AG04449 (cell line): Measurements from ENCODE around the gene AGMO.

Source experiments
- CTCF ChIA-PET: fragments of 350-600 bp; formaldehyde crosslinking; extraction: SDS; loops from one replicate; lab custom pipeline; 2021; ENCODE audit warnings: antibody characterized with exemption; lab: Yijun Ruan, JAX
- POLR2A ChIA-PET: fragments of 400-600, 350-600 bp; formaldehyde crosslinking; extraction: SDS; loops from one replicate; lab custom pipeline; 2020; ENCODE audit warnings: antibody characterized with exemption, inconsistent platforms; lab: Yijun Ruan, JAX
- DNase-seq: peaks from one replicate; pipeline ENCODE4 v3.0.0-alpha.2; 2010; ENCODE audit warnings: low read depth, low spot score
- H3K4me3 ChIP-seq: 2 replicates; pipeline ENCODE4 v1.5.1; 2011; ENCODE audit warnings: low read depth, mild to moderate bottlenecking, control low read depth, low read length
- CTCF ChIP-seq: IDR thresholded peaks from one replicate; pipeline ENCODE4 v1.5.1; 2011; ENCODE audit warnings: mild to moderate bottlenecking, moderate library complexity, low read length, control low read depth, inconsistent platforms; ENCODE audit not compliant: insufficient read depth; ENCODE audit errors: missing control alignments

The AGMO gene

DNA sequence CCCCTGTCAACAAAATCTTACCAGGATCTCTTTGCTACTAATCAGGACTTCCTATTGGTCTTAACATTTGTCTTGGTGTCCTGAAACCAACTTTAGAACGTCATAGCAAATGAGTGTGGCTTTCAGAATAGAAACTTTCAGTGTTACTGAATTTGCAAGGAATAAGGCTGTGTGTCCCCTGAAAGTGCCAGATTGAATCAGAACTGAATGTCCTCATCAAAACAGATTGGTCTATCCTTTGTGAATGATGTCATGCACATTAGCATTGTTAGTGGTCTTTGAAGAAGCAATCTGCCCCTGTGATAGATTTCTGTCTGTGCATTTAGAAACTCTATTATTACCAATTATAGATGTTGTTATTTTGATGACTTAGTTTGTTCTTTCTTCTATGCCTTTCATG is 119.9 kb downstream of the AGMO start:
- ChIA-PET CTCF (no interaction called here), POLR2A (no interaction called here)
- H3K4me3 ChIP-seq: no peak overlapping the region
- no peak for DNase-seq
- TF ChIP-seq CTCF: no peak

GRCh38 chr7:15440482-15440881 is 121.3 kb downstream of the AGMO start:
- CTCF ChIA-PET: interaction anchor here (1.1 kb wide), 1 partner anchor 12 kb away, joined by 4 read pairs; no protein-coding TSS in a partner anchor
- POLR2A ChIA-PET: no interaction called here
- TF ChIP-seq CTCF: no peak
- H3K4me3 ChIP-seq: no peak overlapping the region
- no peak for DNase-seq

DNA sequence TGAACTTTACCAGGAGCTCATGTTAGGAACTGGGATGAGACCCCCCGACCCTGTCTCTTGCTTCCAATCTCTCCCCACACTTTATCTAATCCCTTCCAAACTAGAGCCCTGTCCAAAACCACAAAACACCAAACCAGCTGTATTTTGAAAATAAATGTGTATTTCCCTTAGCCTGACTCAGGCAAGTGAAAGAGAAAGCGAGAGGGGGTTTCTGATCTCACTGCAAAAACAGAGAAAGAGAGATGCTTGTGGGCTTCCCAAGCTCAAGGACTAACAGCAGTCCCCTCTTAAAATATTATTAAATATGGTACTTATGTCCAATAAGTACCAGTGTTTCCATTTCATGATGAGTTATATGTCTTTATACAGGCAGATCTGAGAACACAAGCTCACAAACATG is 122.0 kb downstream of the AGMO start:
- CTCF ChIA-PET: interaction anchor here (1.1 kb wide), 1 partner anchor 12 kb away, joined by 4 read pairs; no protein-coding TSS in a partner anchor
- DNase-seq: no peak

DNA sequence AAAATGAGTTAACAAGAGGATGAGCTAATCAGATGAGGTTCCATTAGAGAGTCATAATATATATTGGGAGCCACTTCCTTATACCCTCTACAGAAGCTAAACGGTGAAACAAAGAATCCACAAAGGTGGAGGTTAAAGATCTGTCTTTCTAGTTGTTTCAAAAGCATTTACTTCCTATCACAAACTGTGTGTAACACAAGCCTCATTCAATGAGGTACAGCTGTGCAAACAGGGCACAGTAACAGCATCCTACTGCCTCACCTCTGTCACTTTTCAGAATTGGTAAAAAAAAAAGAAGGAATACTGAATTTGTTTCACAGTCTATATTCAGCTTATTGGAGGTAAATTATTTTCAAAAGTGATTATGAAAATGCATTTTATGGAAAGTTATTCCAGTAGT is 128.7 kb downstream of the AGMO start:
- no peak overlapping the region for H3K4me3 ChIP-seq
- ChIA-PET POLR2A (no interaction called here), CTCF (no interaction called here)
- DNase-seq: no peak
- no peak for TF ChIP-seq CTCF

More for the DNA sequence above, 122.0 kb downstream of the AGMO start:
- POLR2A ChIA-PET: no interaction called here
- TF ChIP-seq CTCF: no peak
- H3K4me3 ChIP-seq: no peak overlapping the region

DNA sequence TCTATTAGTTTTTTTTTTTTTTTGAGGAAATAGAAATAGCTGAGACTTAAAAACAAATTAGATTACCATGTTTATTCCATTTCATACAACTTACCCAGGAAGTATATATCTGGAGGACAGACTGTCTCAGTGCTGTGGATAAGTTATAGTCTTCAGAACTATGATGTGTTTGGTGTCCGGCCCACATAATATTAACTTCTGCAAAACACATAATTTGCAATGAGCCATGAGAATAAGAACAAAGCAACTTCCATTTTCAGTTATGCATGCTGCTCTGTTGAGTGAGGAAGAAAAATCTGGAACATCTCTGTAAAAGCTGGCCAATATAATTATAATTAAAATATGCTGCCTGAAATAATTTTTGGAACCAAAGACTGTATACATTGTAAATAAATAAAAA is 130.9 kb downstream of the AGMO start:
- CTCF ChIA-PET: no interaction called here
- no peak for DNase-seq
- no peak for TF ChIP-seq CTCF
- POLR2A ChIA-PET: no interaction called here
- no peak overlapping the region for H3K4me3 ChIP-seq

DNA sequence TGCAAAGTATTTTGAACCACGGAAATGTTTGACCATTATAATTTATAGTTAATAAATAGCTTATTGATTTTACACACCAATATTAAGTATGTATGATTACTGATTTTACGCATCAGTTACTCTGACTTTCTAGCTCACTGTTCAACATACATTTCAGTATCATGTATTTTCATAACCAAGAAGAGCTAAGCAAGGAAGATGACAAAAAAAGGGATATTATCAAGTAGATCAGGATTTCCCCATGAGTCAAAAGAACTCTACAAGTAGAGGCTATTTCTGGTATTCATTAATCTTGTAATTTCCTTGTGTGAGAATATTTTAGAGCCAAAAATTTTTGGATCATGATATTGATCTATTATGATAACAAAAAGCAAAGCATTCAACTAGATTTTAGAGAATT is 131.6 kb downstream of the AGMO start:
- CTCF ChIA-PET: interaction anchor here (0.6 to 1.2 kb wide), 2 partner anchors 65 to 691 kb away, joined by 3 read pairs; no protein-coding TSS in a partner anchor

More for the DNA sequence above, 131.6 kb downstream of the AGMO start:
- POLR2A ChIA-PET: no interaction called here
- DNase-seq: no peak
- no peak overlapping the region for H3K4me3 ChIP-seq
- no peak for TF ChIP-seq CTCF
